Suppressor macrophage treated with lipopolysaccharide for 4 hours (primary cell): ENCODE data around the gene ZNF292.
"Not testable (repeated sequence)": the region's sequence is repeated elsewhere in the genome, so short reads cannot be mapped to it uniquely, and the experiment has no call there.

ENCODE experiments used
- DNase-seq: peaks from one replicate; pipeline ENCODE4 v3.0.0-alpha.2; 2020

The ZNF292 gene

GRCh38 chr6:87164506-87164905 is 9.1 kb downstream of the ZNF292 start:
- no peak for DNase-seq

GRCh38 chr6:87165185-87165584 is 9.8 kb downstream of the ZNF292 start:
- DNase-seq, result no peak

DNA sequence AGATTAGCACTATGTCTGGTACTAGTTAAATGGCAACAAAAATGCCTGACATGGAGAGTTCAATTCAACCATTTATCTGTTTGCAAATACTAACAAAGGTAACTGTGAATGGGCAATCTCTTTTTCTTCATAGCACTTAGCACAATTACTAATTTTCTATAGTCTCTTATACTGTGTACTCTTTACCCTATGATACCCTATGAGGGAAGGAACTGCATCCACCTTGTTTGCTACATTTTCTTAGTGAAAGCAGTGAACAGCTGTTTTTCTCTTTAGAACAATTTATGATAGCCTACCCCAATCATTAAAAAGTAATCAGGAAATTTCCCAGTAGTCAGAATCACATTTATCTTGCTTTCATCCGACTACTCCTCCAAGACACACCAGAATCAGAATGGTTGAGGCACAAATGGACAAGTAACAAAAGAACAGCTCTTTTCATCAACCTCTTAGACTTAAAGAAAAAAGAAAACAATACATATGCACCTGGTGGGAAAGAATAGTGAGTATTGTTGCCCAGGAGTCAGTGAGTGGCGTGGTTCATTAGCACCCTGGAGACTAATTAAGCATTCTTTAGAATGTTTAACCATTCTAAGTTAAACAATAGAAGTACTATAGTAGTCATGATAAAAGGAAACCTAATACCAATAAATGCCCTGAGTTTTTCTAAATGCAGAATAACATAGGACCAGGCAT is 16.7 kb downstream of the ZNF292 start:
- no peak for DNase-seq

DNA sequence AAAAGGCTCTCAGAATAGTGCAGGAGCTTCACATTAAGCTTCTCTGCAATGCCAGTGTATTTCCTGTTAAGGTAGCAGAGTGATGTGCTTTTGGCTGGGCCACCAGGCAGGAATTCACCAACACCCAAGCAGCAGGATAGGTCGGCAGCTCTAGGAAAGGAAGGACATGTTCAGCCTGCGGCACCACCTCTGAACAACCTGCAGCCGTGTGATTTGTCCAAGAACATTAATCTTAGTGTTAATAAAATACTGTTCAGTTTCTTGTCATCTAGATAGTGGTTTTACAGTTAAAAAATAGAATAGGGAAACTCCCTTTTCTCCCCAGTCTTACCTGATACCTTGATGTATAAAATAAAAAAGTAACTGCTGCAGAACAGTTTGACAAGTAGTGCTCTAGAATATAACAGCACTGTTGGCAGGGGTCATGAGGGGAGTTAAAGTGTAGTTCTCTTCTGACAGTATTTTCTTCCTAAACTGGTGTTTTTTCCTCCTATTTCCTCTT is 18.8 kb downstream of the ZNF292 start:
- no peak for DNase-seq

DNA sequence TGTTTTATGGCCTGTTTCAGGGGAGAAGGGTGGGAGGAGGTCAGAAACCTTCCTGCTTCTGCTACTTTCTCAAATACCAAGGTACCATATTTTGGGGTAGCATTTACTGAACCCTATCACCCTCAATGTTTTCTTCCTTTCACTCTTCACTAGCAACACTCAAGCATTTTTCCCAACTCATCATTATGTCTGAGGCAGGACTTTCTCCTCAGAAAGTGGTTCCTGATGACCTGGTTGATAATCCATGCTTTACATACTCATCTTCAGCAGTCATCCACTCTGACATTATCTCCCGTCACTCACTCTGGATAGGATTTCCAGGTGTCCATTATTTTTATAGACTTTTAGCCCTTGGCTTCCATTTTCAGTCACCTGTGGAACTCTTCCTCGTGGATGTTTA is 21.1 kb downstream of the ZNF292 start:
- no peak for DNase-seq

- DNase-seq, result no peak
Observed at GRCh38 chr6:87180105-87180728, 24.9 kb downstream of the ZNF292 start.

DNA sequence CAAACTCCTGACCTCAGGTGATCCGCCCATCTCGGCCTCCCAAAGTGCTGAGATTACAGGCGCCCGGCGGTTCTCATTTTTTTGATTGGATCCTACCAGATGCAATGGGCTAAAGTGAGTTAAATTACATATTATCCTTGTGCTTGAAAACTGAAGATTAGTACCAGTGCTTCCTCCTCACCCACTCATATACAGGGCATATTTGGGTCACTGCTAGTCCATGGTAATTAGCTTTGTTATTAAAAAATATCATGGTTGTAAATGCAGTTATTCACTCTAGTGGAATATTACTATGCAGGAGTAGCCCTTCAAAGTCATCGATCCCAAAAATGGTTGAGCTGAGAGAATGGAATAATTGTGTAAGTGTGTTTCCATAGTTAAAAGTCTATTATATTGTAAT is 26.5 kb downstream of the ZNF292 start:
- no peak for DNase-seq

DNA sequence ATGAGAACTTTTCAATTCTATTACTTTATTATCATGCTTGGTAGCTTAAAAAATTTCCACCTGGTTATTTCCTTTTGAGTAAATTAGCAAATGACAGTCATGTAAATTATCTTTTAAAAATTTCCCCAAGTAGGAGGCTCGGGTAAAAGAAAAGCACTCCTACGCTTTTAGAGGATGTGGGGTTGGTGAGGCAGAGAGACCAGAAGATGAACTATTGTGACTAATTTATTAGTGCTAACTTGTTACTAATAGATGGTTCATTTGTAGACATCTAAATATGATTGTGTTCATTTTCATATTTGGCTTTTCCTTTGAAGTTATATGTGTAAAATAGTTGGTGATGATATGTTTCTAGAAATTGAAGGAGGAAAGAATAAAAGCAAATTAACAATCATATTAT is 27.0 kb downstream of the ZNF292 start:
- DNase-seq, result no peak

DNA sequence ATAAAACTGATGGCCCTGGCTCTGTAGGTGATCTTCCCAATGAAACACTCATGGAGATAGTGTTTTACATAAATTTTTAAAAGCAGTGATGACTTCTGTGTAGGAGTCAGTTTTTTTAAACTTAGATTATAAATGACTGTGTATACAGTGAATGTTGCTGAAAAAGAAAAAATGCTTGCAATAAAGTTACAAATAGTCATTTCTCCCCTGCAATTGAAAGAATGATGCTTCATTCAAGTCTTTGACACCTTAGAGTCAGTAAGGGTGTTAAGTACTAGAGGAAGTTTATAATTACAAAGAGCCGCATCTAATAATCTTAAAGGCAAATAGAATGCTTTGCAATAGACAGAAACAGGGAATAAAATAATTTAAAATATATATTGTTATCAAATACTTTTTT is 27.6 kb downstream of the ZNF292 start:
- DNase-seq, result no peak

DNA sequence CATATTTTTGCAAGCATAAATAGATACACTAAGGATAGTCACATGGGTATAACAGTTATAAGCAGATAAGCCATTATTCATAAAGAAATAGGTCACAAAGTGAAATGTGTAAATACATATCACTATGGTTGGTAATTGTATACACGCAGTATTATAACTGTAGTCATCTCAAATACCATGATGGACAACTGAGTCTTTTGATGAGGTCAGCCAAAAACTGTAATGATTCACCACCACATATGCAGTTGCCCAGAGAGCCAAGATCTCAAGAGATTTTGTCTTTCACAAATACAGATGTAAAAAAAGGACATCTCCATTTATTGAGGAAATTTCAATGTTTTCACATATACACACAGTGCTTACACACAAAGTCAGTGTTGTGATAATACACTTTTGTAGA is 28.3 kb downstream of the ZNF292 start:
- peak; percentile 5 for DNase-seq

DNA sequence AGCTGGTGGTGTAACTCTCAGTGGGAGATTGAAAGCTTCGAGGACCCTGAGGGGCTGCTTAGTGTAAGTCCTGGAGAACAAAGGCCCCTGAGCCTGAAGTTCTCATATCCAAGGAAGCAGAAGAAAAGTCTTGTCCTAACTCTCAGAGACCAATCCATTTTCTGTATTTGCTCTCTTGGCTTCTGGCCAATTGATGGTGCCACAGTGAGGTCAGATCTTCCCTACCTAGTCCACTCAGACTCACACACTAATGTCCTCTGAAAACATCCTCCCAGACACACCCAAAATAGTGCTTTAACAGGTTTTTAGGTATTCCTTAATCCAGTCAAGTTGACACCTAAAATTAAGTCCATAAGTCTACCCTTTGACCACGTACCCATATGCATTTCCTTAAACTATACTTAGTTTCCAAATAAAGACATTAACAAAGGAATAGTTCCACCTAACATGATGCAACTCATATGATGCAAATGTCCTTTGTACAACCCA is 29.4 kb downstream of the ZNF292 start:
- no peak for DNase-seq

GRCh38 chr6:87196275-87196842 is 41.0 kb downstream of the ZNF292 start:
- peak; percentile 27 for DNase-seq

DNA sequence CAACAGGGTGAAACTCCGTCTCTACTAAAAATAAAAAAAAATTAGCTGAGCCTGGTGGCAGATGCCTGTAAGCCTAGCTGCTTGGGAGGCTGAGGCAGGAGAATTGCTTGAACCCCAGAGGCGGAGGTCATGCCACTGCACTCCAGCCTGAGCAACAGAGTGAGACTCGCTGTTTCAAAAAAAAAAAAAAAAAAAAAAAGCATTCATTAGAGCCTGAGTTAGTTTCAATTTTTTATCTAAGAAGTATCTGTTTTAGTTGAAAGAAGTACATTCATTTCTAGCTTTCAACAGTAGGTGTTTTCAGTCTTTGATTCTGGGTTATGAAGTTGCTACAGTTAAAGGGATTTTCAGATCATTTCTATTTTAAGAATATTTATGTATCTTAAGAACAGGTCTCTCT is 42.2 kb downstream of the ZNF292 start:
- DNase-seq, result no peak

DNA sequence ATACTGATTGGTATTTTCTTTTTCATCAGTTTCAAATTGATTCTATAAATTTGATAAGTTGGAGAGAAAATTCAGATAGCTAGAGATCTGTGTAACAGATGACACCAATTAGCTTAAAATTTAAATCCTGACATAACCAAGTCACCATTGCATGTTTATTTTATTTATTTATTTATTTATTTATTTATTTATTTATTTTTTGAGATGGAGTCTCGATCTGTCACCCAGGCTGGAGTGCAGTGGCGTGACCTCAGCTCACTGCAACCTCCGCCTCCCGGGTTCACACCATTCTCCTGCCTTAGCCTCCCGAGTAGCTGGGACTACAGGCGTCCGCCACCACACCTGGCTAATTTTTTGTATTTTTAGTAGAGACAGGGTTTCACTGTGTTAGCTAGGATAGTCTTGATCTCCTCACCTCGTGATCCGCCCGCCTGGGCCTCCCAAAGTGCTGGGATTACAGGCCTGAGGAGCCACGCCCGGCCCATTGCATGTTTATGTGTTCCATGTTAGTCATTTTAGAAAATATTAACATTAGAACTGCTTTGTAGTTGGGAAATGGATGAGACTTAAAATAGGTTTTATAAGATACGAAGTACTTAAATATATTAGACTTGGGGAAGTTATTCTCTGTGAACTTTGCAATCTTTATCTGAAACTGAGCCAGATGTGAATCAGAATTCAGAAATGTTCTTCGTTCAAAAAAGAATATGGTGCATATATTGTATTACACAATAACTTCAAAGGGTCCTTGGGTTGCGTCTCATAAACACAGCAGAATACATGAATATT is 42.9 kb downstream of the ZNF292 start:
- not testable (repeated sequence) for DNase-seq

- DNase-seq, result no peak
Observed at GRCh38 chr6:87199787-87200186, 44.4 kb downstream of the ZNF292 start.

GRCh38 chr6:87200469-87201175 is 45.3 kb downstream of the ZNF292 start:
- peak; percentile 46 for DNase-seq

GRCh38 chr6:87203448-87204023 is 48.2 kb downstream of the ZNF292 start:
- no peak for DNase-seq

GRCh38 chr6:87209812-87210211 is 54.4 kb downstream of the ZNF292 start:
- DNase-seq, result no peak

DNA sequence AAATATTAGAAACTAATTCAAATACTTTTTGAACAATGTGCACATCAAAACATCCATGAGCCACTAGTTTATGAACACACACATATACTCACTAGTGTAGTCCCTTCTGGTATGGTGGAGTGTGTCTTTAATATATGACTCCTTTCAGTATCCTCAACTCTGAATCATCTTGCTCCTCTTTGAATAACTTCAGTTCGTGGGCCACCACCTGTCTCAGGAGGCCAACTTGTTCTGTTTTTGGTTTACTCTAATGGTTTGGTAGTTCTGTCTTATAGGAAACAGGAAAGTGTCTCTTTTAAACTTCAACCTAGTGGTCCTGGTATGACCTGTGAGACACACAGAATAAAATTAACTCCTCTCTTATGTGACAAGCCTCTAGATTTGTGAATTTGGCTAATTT is 55.6 kb downstream of the ZNF292 start:
- no peak for DNase-seq

- no peak for DNase-seq
Observed at GRCh38 chr6:87212596-87212995, 57.2 kb downstream of the ZNF292 start.

DNA sequence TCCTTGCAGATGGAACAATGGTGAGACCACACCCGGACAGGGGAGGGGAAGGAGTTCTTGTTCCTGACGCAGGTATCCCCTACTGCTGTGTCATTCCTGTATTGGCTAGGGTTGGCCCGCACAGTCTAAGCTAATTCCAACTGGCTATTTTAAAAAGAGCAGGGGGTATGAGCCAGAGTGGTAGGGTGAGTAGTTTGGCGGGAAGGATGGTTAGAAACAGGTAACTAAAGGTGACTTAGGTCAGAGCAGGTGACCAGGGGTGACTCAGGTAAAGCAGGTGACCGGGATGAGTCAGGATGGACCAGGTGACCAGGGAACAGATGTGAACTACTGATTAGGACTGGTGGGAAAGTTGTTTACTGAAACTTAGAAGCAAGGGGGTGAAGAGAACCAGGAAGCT is 58.0 kb downstream of the ZNF292 start:
- no peak for DNase-seq

DNA sequence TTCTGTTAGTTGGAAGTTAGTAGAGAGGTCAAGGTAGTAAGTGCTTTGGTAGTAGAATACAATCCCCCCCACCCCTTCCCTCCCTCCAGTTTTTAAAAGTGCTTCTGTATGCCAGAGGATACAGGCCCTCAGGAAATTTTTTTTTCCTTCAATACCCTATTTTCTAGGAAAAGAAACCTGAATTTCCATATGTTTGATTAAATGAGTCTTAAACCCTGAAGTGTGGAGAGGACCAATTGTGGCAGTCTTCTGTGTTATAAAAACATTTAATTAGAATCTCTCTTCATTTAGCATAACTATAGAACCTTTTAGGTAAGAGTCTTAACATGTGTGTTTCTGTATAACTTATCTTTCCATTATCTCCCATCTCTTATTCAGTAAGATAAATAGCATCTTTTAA is 59.5 kb downstream of the ZNF292 start:
- DNase-seq, result no peak
